ENCODE data around the gene MGAT4B. TPM values are rescaled to one million over a fixed set of nuclear protein-coding genes. Genes with fewer than 3 reads are reported as not detected.
"Not testable (repeated sequence)": the region's sequence is repeated elsewhere in the genome, so short reads cannot be mapped to it uniquely, and the experiment has no call there.

MGAT4B gene
- total RNA-seq, 6 experiments from 2014 or later = 151 to 259 (median 181) TPM

- Histone ChIP-seq H3K9me3 (no peaks in the 10 kb centered on the region), H3K36me3 (peaks cover 17 to 57% (median 36%) of the 10 kb centered on the region in 4 donors), H3K27ac (peak overlapping the region in 1 of 3 donors; percentile 25), H3K4me1 (peaks cover 0 to 52% (median 3%) of the 10 kb centered on the region in 4 donors), H3K4me3 (no peak overlapping the region), H3K27me3 (no peaks in the 10 kb centered on the region)
- no peak for TF ChIP-seq CTCF (IDR thresholded peaks at IDR 0.05)
- TF ChIP-seq POLR2A (IDR thresholded peaks at IDR 0.05) = peak; percentile 24
- WGBS (ENCODE audit: insufficient coverage, low coverage, low lambda C conversion rate, missing lambda C conversion rate) = 100% methylated on average over 1 of the region's 19 CpGs
- intact Hi-C loops (cut with DNase I) = no loop called here
- ATAC-seq (peak; percentile 13 to 50 (median 32)), DNase-seq (peak in 1 of 3 donors; percentile 57)
Measured at GRCh38 chr5:179836225-179837019, 29.8 kb upstream of the MGAT4B start.

DNA sequence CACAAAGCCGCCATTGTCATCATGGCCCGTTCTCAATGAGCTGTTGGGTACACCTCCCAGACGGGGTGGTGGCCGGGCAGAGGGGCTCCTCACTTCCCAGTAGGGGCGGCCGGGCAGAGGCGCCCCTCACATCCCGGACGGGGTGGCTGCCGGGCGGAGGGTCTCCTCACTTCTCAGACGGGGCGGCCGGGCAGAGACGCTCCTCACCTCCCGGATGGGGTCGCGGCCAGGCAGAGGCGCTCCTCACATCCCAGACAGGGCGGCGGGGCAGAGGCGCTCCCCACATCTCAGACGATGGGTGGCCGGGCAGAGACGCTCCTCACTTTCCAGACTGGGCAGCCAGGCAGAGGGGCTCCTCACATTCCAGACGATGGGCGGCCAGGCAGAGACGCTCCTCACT is 28.2 kb upstream of the MGAT4B start:
- peaks cover 0 to 52% (median 3%) of the 10 kb centered on the region in 4 donors for H3K4me1 ChIP-seq
- intact Hi-C loops (cut with DNase I); DNase-seq; ATAC-seq; H3K27me3 ChIP-seq; H3K4me3 ChIP-seq; H3K27ac ChIP-seq; H3K9me3 ChIP-seq: not testable (repeated sequence)
- WGBS (ENCODE audit: insufficient coverage, low coverage, low lambda C conversion rate, missing lambda C conversion rate) = no CpG with 5 or more reads among the region's 28 CpGs
- H3K36me3 ChIP-seq = peaks cover 21 to 72% (median 46%) of the 10 kb centered on the region in 4 donors

- peak in 3 of 4 donors; percentile 1 to 14 (median 2) for ATAC-seq
- WGBS (ENCODE audit: insufficient coverage, low coverage, low lambda C conversion rate, missing lambda C conversion rate) = 54% methylated on average over 5 of the region's 8 CpGs
- peaks cover 21 to 79% (median 49%) of the 10 kb centered on the region in 4 donors for H3K36me3 ChIP-seq
Measured at GRCh38 chr5:179834120-179834519, 27.5 kb upstream of the MGAT4B start.

DNA sequence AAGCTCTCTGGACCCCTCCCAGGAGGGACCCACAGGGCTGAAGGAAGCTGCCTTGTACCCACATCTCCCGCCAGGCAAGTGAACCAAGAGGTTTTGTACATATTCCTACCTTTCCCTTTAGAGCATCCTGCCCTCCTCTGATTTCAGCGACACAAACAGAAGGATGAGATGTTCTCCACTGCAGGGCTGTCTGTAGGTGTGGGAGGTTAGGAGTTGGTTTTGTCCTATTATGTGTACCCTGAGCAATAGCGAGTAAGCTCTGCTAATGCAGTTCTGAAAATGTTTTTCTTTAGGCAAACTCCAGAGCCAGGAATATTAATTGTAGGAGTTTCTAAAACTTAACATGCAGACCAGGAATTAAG is 27.0 kb upstream of the MGAT4B start:
- H3K36me3 ChIP-seq = peaks cover 21 to 84% (median 53%) of the 10 kb centered on the region in 4 donors
- H3K27me3 ChIP-seq = no peaks in the 10 kb centered on the region
- intact Hi-C loops (cut with DNase I) = no loop called here
- 92% methylated on average over 3 of the region's 3 CpGs for WGBS (ENCODE audit: insufficient coverage, low coverage, low lambda C conversion rate, missing lambda C conversion rate)
- no peak overlapping the region for H3K27ac ChIP-seq
- H3K4me3 ChIP-seq = no peak overlapping the region
- ATAC-seq (no peak), DNase-seq (no peak)
- peaks cover 0 to 55% (median 4%) of the 10 kb centered on the region in 4 donors for H3K4me1 ChIP-seq
- no peaks in the 10 kb centered on the region for H3K9me3 ChIP-seq
- peak; percentile 11 for TF ChIP-seq POLR2A (IDR thresholded peaks at IDR 0.05)
- no peak for TF ChIP-seq CTCF (IDR thresholded peaks at IDR 0.05)

More at GRCh38 chr5:179834120-179834519, 27.5 kb upstream of the MGAT4B start:
- H3K4me1 ChIP-seq = peaks cover 0 to 51% (median 3%) of the 10 kb centered on the region in 4 donors
- TF ChIP-seq POLR2A (IDR thresholded peaks at IDR 0.05) (no peak), CTCF (IDR thresholded peaks at IDR 0.05) (no peak)
- intact Hi-C loops (cut with DNase I) = no loop called here
- no peak overlapping the region for H3K4me3 ChIP-seq
- no peaks in the 10 kb centered on the region for H3K27me3 ChIP-seq
- DNase-seq = no peak
- no peak overlapping the region for H3K27ac ChIP-seq
- no peaks in the 10 kb centered on the region for H3K9me3 ChIP-seq

DNA sequence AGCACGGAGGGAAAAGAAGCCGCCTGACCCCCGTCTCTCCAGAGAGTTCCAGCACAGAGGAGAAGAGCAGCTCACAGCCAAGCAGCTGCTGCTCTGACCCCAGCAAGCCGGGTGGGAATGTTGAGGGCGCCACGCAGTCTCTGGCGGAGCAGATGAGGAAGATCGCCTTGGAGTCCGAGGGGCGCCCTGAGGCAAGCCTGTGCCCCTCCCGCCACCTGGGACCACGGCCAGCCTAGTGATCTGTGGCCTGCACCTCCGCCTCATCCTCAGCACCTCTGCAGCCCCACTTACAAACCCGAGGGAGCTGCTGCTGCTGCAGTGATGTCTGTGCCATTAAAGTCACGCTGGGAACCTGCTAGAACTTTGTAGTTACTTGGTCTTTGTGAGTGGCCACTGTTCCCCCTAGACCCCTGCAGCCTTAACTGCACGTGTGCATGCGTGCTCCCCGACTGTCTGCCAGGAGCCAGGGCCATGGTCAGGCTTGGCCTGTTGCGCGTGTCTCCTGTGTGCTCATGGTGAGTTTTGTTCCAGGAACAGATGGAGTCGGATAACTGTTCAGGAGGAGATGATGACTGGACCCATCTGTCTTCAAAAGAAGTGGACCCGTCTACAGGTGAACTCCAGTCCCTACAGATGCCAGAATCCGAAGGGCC is 26.5 kb upstream of the MGAT4B start:
- H3K27me3 ChIP-seq = no peaks in the 10 kb centered on the region
- no peaks in the 10 kb centered on the region for H3K9me3 ChIP-seq
- intact Hi-C loops (cut with DNase I) = no loop called here
- ATAC-seq = peak in 2 of 4 donors; percentile 3 to 8
- H3K4me3 ChIP-seq = no peak overlapping the region
- H3K27ac ChIP-seq = peak overlapping the region in 1 of 3 donors; percentile 2
- peaks cover 0 to 58% (median 4%) of the 10 kb centered on the region in 4 donors for H3K4me1 ChIP-seq
- TF ChIP-seq POLR2A (IDR thresholded peaks at IDR 0.05) = no peak
- no peak for TF ChIP-seq CTCF (IDR thresholded peaks at IDR 0.05)
- WGBS (ENCODE audit: insufficient coverage, low coverage, low lambda C conversion rate, missing lambda C conversion rate) = 80% methylated on average over 1 of the region's 23 CpGs
- no peak for DNase-seq
- H3K36me3 ChIP-seq = peaks cover 21 to 87% (median 56%) of the 10 kb centered on the region in 4 donors
